ENCODE results near the gene SET.

The SET gene

GRCh38 chr9:128732576-128732975 lies 43.6 kb downstream of the SET start:
- no peak for DNase-seq

- DNase-seq, result peak; percentile 33
Measured at GRCh38 chr9:128733256-128733655, 44.2 kb downstream of the SET start.

GRCh38 chr9:128735373-128735772 lies 46.4 kb downstream of the SET start:
- no peak for DNase-seq

- DNase-seq, result no peak
Measured at GRCh38 chr9:128742401-128742800, 53.4 kb downstream of the SET start.

GRCh38 chr9:128743421-128743820 lies 54.4 kb downstream of the SET start:
- no peak for DNase-seq
